ENCODE measurements around the gene SYNGAP1.
A peak's percentile ranks its signal among the peaks of the same experiment; 100 is the strongest.

Gene SYNGAP1

DNA sequence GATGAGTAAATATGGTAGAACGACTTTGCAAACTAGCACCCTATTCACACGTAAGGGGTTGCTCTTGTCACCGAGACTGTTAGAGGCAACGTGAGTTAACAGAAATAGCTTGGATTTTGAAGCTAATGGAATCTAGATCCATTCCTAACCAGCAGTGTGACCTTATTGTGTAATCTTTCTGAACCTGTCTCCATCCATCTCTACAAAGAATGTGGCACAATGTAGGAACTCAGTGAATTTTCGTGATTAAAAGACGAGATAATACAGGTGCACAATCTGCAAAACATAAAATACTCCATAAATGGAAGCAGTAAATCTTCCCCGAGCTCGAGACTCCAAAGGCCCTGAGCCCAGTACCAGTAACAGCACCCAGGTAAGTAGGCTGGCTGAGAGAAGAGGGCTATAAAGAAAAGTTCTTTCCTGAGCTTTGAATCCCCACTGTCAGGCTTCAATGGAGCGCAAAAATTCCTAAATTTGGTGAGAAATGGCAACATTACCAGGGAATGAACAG lies 29.0 kb upstream of the SYNGAP1 start:
- H4K8ac ChIP-seq (ENCODE audit: low read length): no peak overlapping the region
- 87% methylated on average over 8 of the region's 9 CpGs for WGBS
- H3K9ac ChIP-seq (ENCODE audit: low read length): peak overlapping the region; percentile 84

DNA sequence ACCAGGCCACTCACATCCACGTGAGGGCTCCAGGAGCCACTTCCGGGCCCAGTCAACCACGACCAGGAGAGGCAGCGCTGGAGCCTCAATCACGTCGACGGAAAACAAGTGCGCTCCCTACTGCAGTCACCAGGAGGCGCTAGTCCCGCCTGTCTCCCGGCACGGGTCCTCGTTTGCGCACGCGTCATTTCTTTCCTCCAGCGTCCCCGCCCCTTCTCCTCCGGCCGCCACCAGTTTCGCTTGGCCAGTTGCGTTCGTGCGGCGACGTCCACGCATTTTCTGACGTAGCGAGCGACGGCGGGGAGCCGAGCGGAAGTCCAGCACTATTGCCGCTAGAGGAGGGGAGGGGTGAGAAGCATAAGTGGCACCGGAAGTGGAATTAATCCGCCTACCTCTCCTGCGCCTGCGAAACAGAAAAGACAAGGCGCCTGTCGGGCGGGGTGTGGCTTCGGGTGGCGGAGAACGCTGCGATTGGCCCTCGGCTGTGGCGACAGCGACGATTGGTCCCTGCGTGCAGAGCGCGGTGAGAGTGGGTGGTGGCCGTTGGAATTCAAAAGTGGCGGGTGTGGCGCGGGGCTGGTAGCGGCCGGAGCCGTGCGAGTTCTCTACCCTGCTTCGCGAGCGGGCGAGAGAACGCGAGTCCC lies 28.5 kb upstream of the SYNGAP1 start, which contains the start of gene KIFC1:
TSS of gene KIFC1 (plus strand) at position 546 of the 644 bp plus-strand sequence. CDS start 163 bp downstream, outside the sequence.
- H3K9ac ChIP-seq (ENCODE audit: low read length): peak within 1 kb of the TSS; percentile 86
- H2BK5ac ChIP-seq (ENCODE audit: low read depth, low read length, poor library complexity, severe bottlenecking): no peak within 1 kb of the TSS
- peak within 1 kb of the TSS in 1 of 2 experiments; percentile 1 for H3K18ac ChIP-seq (ENCODE audit: low read depth in 1 of 2, low read length in 2 of 2)
- H4K91ac ChIP-seq (ENCODE audit: low read length): peak within 1 kb of the TSS; percentile 9
- no peak within 1 kb of the TSS for H2BK120ac ChIP-seq (ENCODE audit: low read depth, low read length)
- H3K36me3 ChIP-seq (ENCODE audit: control insufficient read depth in 1 of 2, insufficient read depth in 2 of 2, low read depth in 1 of 2, low read length in 2 of 2): no peaks in the 10 kb centered on the region
- no peaks in the 10 kb centered on the region for H3K9me3 ChIP-seq (ENCODE audit: control insufficient read depth, low read length)
- H3K14ac ChIP-seq (ENCODE audit: low read length in 2 of 2): peak within 1 kb of the TSS in 1 of 2 experiments; percentile 79
- H3K4me1 ChIP-seq (ENCODE audit: control insufficient read depth, insufficient read depth, low read depth, low read length): peaks cover 2% of the 10 kb centered on the region
- peak within 1 kb of the TSS; percentile 55 for H2AFZ ChIP-seq (ENCODE audit: low read depth, low read length)
- peak within 1 kb of the TSS; percentile 72 for H3K27ac ChIP-seq (ENCODE audit: low read length, poor library complexity, severe bottlenecking)
- peak within 1 kb of the TSS; percentile 10 for H2AK5ac ChIP-seq (ENCODE audit: low read length, severe bottlenecking)
- H3K79me1 ChIP-seq (replicated peaks; ENCODE audit: low read length, poor library complexity, severe bottlenecking): no peaks in the 10 kb centered on the region
- H3K23ac ChIP-seq (ENCODE audit: low read length in 2 of 2): peak within 1 kb of the TSS in 1 of 2 experiments; percentile 29
- H4K8ac ChIP-seq (ENCODE audit: low read length): no peak within 1 kb of the TSS
- DNase-seq: peak; percentile 100
- H3K4ac ChIP-seq (ENCODE audit: low read depth in 1 of 2, low read length in 2 of 2): peak within 1 kb of the TSS; percentile 59 to 63
- H2BK12ac ChIP-seq (ENCODE audit: low read length in 2 of 2): no peak within 1 kb of the TSS
- WGBS: 0% methylated on average over 51 of the region's 67 CpGs
- peak within 1 kb of the TSS; percentile 82 for H3K4me2 ChIP-seq (ENCODE audit: low read length, poor library complexity, severe bottlenecking)
- H3K27me3 ChIP-seq (ENCODE audit: control insufficient read depth in 1 of 2, insufficient read depth in 1 of 2, low read length in 2 of 2): no peaks in the 10 kb centered on the region
- no peak within 1 kb of the TSS for H2BK15ac ChIP-seq (ENCODE audit: low read depth, poor library complexity, severe bottlenecking)
- H3K4me3 ChIP-seq (ENCODE audit: insufficient read depth in 1 of 2, low read depth in 1 of 2, low read length in 2 of 2): peak within 1 kb of the TSS; percentile 69 to 89

More for the DNA sequence above, 29.0 kb upstream of the SYNGAP1 start:
- DNase-seq: no peak
- H3K79me1 ChIP-seq (replicated peaks; ENCODE audit: low read length, poor library complexity, severe bottlenecking): no peaks in the 10 kb centered on the region
- H4K91ac ChIP-seq (ENCODE audit: low read length): no peak overlapping the region
- H3K4ac ChIP-seq (ENCODE audit: low read depth in 1 of 2, low read length in 2 of 2): peak overlapping the region in 1 of 2 experiments; percentile 63
- peak overlapping the region in 1 of 2 experiments; percentile 53 for H3K4me3 ChIP-seq (ENCODE audit: insufficient read depth in 1 of 2, low read depth in 1 of 2, low read length in 2 of 2)
- no peak overlapping the region for H3K18ac ChIP-seq (ENCODE audit: low read depth in 1 of 2, low read length in 2 of 2)
- H3K36me3 ChIP-seq (ENCODE audit: control insufficient read depth in 1 of 2, insufficient read depth in 2 of 2, low read depth in 1 of 2, low read length in 2 of 2): no peaks in the 10 kb centered on the region
- no peak overlapping the region for H3K23ac ChIP-seq (ENCODE audit: low read length in 2 of 2)
- no peak overlapping the region for H2BK5ac ChIP-seq (ENCODE audit: low read depth, low read length, poor library complexity, severe bottlenecking)
- H2AK5ac ChIP-seq (ENCODE audit: low read length, severe bottlenecking): peak overlapping the region; percentile 10
- H3K27me3 ChIP-seq (ENCODE audit: control insufficient read depth in 1 of 2, insufficient read depth in 1 of 2, low read length in 2 of 2): no peaks in the 10 kb centered on the region
- no peak overlapping the region for H3K14ac ChIP-seq (ENCODE audit: low read length in 2 of 2)
- peak overlapping the region; percentile 72 for H3K27ac ChIP-seq (ENCODE audit: low read length, poor library complexity, severe bottlenecking)
- H2BK12ac ChIP-seq (ENCODE audit: low read length in 2 of 2): no peak overlapping the region
- H2BK120ac ChIP-seq (ENCODE audit: low read depth, low read length): no peak overlapping the region
- no peaks in the 10 kb centered on the region for H3K9me3 ChIP-seq (ENCODE audit: control insufficient read depth, low read length)
- H2AFZ ChIP-seq (ENCODE audit: low read depth, low read length): no peak overlapping the region
- H3K4me1 ChIP-seq (ENCODE audit: control insufficient read depth, insufficient read depth, low read depth, low read length): peaks cover 2% of the 10 kb centered on the region
- no peak overlapping the region for H3K4me2 ChIP-seq (ENCODE audit: low read length, poor library complexity, severe bottlenecking)
- H2BK15ac ChIP-seq (ENCODE audit: low read depth, poor library complexity, severe bottlenecking): no peak overlapping the region

DNA sequence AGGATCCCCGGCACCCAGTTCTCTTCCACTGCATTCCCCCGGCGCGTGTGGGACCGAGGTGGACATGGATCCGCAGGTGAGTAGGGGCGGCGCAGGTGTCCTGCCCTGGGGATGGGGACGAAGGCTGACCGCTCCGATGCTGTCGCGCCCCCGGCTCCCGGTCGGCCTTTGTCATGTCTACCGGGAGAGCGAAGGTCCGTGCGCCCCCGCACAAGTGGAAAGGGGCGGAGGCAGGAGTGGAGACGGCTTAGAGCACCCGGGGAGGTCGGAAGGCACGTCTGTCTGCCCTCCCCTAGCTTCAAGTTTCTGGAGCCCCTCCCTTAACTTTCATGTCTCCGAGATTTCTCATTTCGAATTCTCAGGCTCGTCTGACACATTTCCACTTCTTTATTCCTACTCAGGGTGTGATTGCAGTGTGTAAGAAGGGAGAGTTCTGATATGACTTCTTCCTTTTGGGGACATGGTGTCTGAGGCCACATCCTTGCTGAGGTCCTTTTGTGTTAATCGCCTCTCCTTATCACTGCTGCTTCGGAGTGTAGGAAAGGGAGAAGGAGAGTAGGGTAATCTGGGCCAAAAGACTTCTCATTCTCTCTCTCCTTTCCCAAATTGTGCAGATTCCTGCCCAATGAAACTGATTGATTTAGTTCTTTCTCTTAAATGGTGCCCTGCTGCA lies 27.8 kb upstream of the SYNGAP1 start:
- no peaks in the 10 kb centered on the region for H3K9me3 ChIP-seq (ENCODE audit: control insufficient read depth, low read length)
- peak overlapping the region in 1 of 2 experiments; percentile 1 for H3K18ac ChIP-seq (ENCODE audit: low read depth in 1 of 2, low read length in 2 of 2)
- H3K4me1 ChIP-seq (ENCODE audit: control insufficient read depth, insufficient read depth, low read depth, low read length): peaks cover 2% of the 10 kb centered on the region
- no peak overlapping the region for H4K8ac ChIP-seq (ENCODE audit: low read length)
- no peak overlapping the region for H2BK120ac ChIP-seq (ENCODE audit: low read depth, low read length)
- no peak overlapping the region for H2BK12ac ChIP-seq (ENCODE audit: low read length in 2 of 2)
- no peak overlapping the region for H2BK5ac ChIP-seq (ENCODE audit: low read depth, low read length, poor library complexity, severe bottlenecking)
- peak overlapping the region; percentile 55 for H2AFZ ChIP-seq (ENCODE audit: low read depth, low read length)
- H3K14ac ChIP-seq (ENCODE audit: low read length in 2 of 2): peak overlapping the region in 1 of 2 experiments; percentile 79
- 0% methylated on average over 17 of the region's 31 CpGs for WGBS
- H3K27me3 ChIP-seq (ENCODE audit: control insufficient read depth in 1 of 2, insufficient read depth in 1 of 2, low read length in 2 of 2): no peaks in the 10 kb centered on the region
- no peak overlapping the region for H2BK15ac ChIP-seq (ENCODE audit: low read depth, poor library complexity, severe bottlenecking)
- no peak overlapping the region for H3K27ac ChIP-seq (ENCODE audit: low read length, poor library complexity, severe bottlenecking)
- H3K79me1 ChIP-seq (replicated peaks; ENCODE audit: low read length, poor library complexity, severe bottlenecking): no peaks in the 10 kb centered on the region
- no peaks in the 10 kb centered on the region for H3K36me3 ChIP-seq (ENCODE audit: control insufficient read depth in 1 of 2, insufficient read depth in 2 of 2, low read depth in 1 of 2, low read length in 2 of 2)
- H3K23ac ChIP-seq (ENCODE audit: low read length in 2 of 2): peak overlapping the region in 1 of 2 experiments; percentile 29
- H3K9ac ChIP-seq (ENCODE audit: low read length): peak overlapping the region; percentile 86
- H3K4me2 ChIP-seq (ENCODE audit: low read length, poor library complexity, severe bottlenecking): peak overlapping the region; percentile 82
- DNase-seq: peak; percentile 62
- no peak overlapping the region for H2AK5ac ChIP-seq (ENCODE audit: low read length, severe bottlenecking)
- peak overlapping the region; percentile 9 for H4K91ac ChIP-seq (ENCODE audit: low read length)
- peak overlapping the region in 1 of 2 experiments; percentile 59 for H3K4ac ChIP-seq (ENCODE audit: low read depth in 1 of 2, low read length in 2 of 2)
- peak overlapping the region; percentile 69 to 89 for H3K4me3 ChIP-seq (ENCODE audit: insufficient read depth in 1 of 2, low read depth in 1 of 2, low read length in 2 of 2)

DNA sequence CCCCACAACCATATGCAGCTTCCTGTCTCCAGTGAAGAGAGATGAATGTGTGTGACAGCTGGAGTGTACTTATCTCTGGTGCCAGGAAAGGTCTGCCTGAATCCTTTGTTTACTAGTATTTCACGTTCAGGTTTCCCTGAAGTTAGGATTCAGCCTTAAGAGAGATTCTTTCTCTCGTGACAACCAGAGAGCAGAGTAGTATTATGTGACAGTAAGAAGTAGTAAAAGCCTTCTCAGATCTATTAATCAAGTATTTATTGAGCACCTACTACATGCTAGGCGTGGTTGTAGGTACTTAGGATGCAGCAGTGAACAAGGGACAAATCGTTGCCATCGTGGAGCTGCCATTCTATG lies 27.3 kb upstream of the SYNGAP1 start:
- H4K91ac ChIP-seq (ENCODE audit: low read length): no peak overlapping the region
- H3K18ac ChIP-seq (ENCODE audit: low read depth in 1 of 2, low read length in 2 of 2): no peak overlapping the region

More for the DNA sequence above, 27.3 kb upstream of the SYNGAP1 start:
- no peaks in the 10 kb centered on the region for H3K27me3 ChIP-seq (ENCODE audit: control insufficient read depth in 1 of 2, insufficient read depth in 1 of 2, low read length in 2 of 2)
- no peak overlapping the region for H2BK15ac ChIP-seq (ENCODE audit: low read depth, poor library complexity, severe bottlenecking)
- H2AFZ ChIP-seq (ENCODE audit: low read depth, low read length): no peak overlapping the region
- no peaks in the 10 kb centered on the region for H3K79me1 ChIP-seq (replicated peaks; ENCODE audit: low read length, poor library complexity, severe bottlenecking)
- 41% methylated on average over 3 of the region's 5 CpGs for WGBS
- no peak overlapping the region for H2BK12ac ChIP-seq (ENCODE audit: low read length in 2 of 2)
- H2BK120ac ChIP-seq (ENCODE audit: low read depth, low read length): no peak overlapping the region
- no peak overlapping the region for H3K23ac ChIP-seq (ENCODE audit: low read length in 2 of 2)
- no peak overlapping the region for H2AK5ac ChIP-seq (ENCODE audit: low read length, severe bottlenecking)
- peak overlapping the region; percentile 86 for H3K9ac ChIP-seq (ENCODE audit: low read length)
- no peak overlapping the region for H3K4ac ChIP-seq (ENCODE audit: low read depth in 1 of 2, low read length in 2 of 2)
- H3K4me2 ChIP-seq (ENCODE audit: low read length, poor library complexity, severe bottlenecking): peak overlapping the region; percentile 82
- peak overlapping the region in 1 of 2 experiments; percentile 89 for H3K4me3 ChIP-seq (ENCODE audit: insufficient read depth in 1 of 2, low read depth in 1 of 2, low read length in 2 of 2)
- DNase-seq: peak; percentile 43
- peaks cover 2% of the 10 kb centered on the region for H3K4me1 ChIP-seq (ENCODE audit: control insufficient read depth, insufficient read depth, low read depth, low read length)
- no peak overlapping the region for H3K14ac ChIP-seq (ENCODE audit: low read length in 2 of 2)
- no peak overlapping the region for H2BK5ac ChIP-seq (ENCODE audit: low read depth, low read length, poor library complexity, severe bottlenecking)
- H3K27ac ChIP-seq (ENCODE audit: low read length, poor library complexity, severe bottlenecking): no peak overlapping the region
- no peaks in the 10 kb centered on the region for H3K9me3 ChIP-seq (ENCODE audit: control insufficient read depth, low read length)
- no peaks in the 10 kb centered on the region for H3K36me3 ChIP-seq (ENCODE audit: control insufficient read depth in 1 of 2, insufficient read depth in 2 of 2, low read depth in 1 of 2, low read length in 2 of 2)
- H4K8ac ChIP-seq (ENCODE audit: low read length): no peak overlapping the region

All from mesenchymal stem cell (in vitro differentiated cells and primary cell).